Glomerular visceral epithelial cell (primary cell): Measurements from ENCODE around the gene DPYSL4.
A peak's percentile ranks its signal among the peaks of the same experiment; 100 is the strongest.

ENCODE experiments used
- DNase-seq: peaks from one replicate; pipeline ENCODE4 v3.0.0-alpha.2; 2016; ENCODE audit errors: extremely low spot score

Gene DPYSL4

GRCh38 chr10:132226586-132227405 lies 40.0 kb downstream of the DPYSL4 start:
- DNase-seq, result no peak

GRCh38 chr10:132227851-132228390 lies 41.2 kb downstream of the DPYSL4 start:
- no peak for DNase-seq

GRCh38 chr10:132228616-132229015 lies 41.9 kb downstream of the DPYSL4 start:
- DNase-seq, result no peak

- DNase-seq, result peak; percentile 20
These were observed 42.3 kb downstream of the DPYSL4 start for GRCh38 chr10:132229096-132229495.

GRCh38 chr10:132229834-132230556 lies 43.2 kb downstream of the DPYSL4 start:
- DNase-seq, result no peak

GRCh38 chr10:132230557-132231210 lies 43.9 kb downstream of the DPYSL4 start:
- DNase-seq, result no peak

- DNase-seq, result no peak
These were observed 44.9 kb downstream of the DPYSL4 start for GRCh38 chr10:132231656-132232022.

GRCh38 chr10:132232023-132232951 lies 45.5 kb downstream of the DPYSL4 start:
- no peak for DNase-seq

- DNase-seq, result no peak
These were observed 46.2 kb downstream of the DPYSL4 start for GRCh38 chr10:132232981-132233380.

- DNase-seq, result no peak
These were observed 46.8 kb downstream of the DPYSL4 start for GRCh38 chr10:132233501-132234085.

- DNase-seq, result no peak
These were observed 48.1 kb downstream of the DPYSL4 start for GRCh38 chr10:132234860-132235259.

GRCh38 chr10:132236161-132236560 lies 49.4 kb downstream of the DPYSL4 start:
- no peak for DNase-seq

- DNase-seq, result no peak
These were observed 50.1 kb downstream of the DPYSL4 start for GRCh38 chr10:132236881-132237280.

- DNase-seq, result no peak
These were observed 50.6 kb downstream of the DPYSL4 start for GRCh38 chr10:132237396-132237795.

GRCh38 chr10:132237871-132238270 lies 51.1 kb downstream of the DPYSL4 start:
- DNase-seq, result no peak

- no peak for DNase-seq
These were observed 51.8 kb downstream of the DPYSL4 start for GRCh38 chr10:132238371-132239125.

- DNase-seq, result no peak
These were observed 52.6 kb downstream of the DPYSL4 start for GRCh38 chr10:132239126-132240031.

- no peak for DNase-seq
These were observed 53.4 kb downstream of the DPYSL4 start for GRCh38 chr10:132240156-132240555.

GRCh38 chr10:132240581-132240980 lies 53.8 kb downstream of the DPYSL4 start:
- DNase-seq, result no peak
